Endothelial cell of umbilical vein (primary cell): ENCODE data around the gene HOXB5.
A peak's percentile ranks its signal among the peaks of the same experiment; 100 is the strongest.

ENCODE experiments used
- POLR2A ChIP-seq: IDR thresholded peaks from 2 replicates; pipeline ENCODE4 v1.6.1; 2012; ENCODE audit warnings: low read depth, mild to moderate bottlenecking, control low read depth, low read length
- TF ChIP-seq, protein P1 (sequence below), 2 donors: IDR thresholded peaks; 1 replicate in 1 of 2; 2 replicates in 1 of 2; pipeline ENCODE4 v1.5.1; 2011; ENCODE audit warnings: low read length in 2 of 2, mild to moderate bottlenecking in 2 of 2, moderate library complexity in 2 of 2, control low read depth in 1 of 2, inconsistent platforms in 1 of 2, low read depth in 1 of 2; ENCODE audit not compliant: insufficient read depth in 1 of 2; ENCODE audit errors: extremely low read depth in 1 of 2
- TF ChIP-seq, protein P2 (sequence below): IDR thresholded peaks from 2 replicates; pipeline ENCODE4 v1.6.1; 2011; ENCODE audit not compliant: insufficient read depth, insufficient read length

DNA sequence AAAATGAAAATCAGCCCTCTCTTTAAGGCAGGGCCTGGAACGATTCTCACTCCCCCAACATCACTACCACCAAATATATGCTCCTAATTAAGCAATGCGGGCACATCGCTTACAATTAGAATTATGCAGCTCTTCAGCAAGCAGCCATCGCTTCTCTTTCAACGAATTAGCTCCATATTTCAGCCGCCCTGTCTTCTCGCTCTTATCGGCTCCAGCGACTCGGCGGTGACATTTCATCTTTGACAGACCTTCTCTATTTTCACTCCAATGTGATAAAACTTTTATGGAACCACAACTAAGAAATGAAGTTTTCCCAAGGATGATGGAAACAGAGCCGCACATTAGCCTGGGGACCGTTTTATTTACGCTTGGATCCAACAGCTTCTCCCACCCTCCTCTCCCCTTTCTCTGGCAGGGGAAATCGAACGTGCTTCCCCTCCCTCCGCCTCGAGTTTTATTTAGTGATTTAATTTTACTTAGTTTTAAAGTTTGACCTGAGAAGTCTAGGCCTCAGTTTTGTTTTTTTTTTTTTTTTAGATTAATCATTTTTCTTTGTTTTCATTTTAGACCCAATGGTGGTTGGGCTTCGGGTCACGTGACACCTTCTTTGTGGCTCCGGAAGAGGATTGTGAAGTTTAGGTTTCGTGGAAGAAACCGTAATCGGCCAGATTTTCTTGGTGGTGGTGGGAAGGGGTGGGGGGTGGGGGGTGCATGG is 45.6 kb downstream of the HOXB5 start:
- TF ChIP-seq, protein P1, sequence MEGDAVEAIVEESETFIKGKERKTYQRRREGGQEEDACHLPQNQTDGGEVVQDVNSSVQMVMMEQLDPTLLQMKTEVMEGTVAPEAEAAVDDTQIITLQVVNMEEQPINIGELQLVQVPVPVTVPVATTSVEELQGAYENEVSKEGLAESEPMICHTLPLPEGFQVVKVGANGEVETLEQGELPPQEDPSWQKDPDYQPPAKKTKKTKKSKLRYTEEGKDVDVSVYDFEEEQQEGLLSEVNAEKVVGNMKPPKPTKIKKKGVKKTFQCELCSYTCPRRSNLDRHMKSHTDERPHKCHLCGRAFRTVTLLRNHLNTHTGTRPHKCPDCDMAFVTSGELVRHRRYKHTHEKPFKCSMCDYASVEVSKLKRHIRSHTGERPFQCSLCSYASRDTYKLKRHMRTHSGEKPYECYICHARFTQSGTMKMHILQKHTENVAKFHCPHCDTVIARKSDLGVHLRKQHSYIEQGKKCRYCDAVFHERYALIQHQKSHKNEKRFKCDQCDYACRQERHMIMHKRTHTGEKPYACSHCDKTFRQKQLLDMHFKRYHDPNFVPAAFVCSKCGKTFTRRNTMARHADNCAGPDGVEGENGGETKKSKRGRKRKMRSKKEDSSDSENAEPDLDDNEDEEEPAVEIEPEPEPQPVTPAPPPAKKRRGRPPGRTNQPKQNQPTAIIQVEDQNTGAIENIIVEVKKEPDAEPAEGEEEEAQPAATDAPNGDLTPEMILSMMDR (IDR thresholded peaks at IDR 0.05; ENCODE audit: extremely low read depth in 1 of 2, insufficient read depth in 1 of 2, low read depth in 1 of 2, low read length in 2 of 2) = no peak
- TF ChIP-seq, protein P2, sequence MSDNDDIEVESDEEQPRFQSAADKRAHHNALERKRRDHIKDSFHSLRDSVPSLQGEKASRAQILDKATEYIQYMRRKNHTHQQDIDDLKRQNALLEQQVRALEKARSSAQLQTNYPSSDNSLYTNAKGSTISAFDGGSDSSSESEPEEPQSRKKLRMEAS = peak; percentile 45
- no peak for TF ChIP-seq POLR2A
